CD14-positive monocyte (primary cell): Measurements from ENCODE around the gene LIPE. TPM values are rescaled to one million over a fixed set of nuclear protein-coding genes. Genes with fewer than 3 reads are reported as not detected.
A peak's percentile ranks its signal among the peaks of the same experiment; 100 is the strongest.

Experiments used
- DNase-seq, 3 donors: peaks; one replicate each; pipeline ENCODE4 v3.0.0-alpha.2; 2011 to 2022
- H2AFZ ChIP-seq: 2 replicates; pipeline ENCODE4 v1.6.0; 2012; ENCODE audit warnings: mild to moderate bottlenecking, low read depth, low read length, inconsistent platforms; ENCODE audit not compliant: insufficient read depth, poor library complexity, severe bottlenecking
- H3K27ac ChIP-seq, 2 donors: 1 replicate in 1 of 2; 2 replicates in 1 of 2; pipeline ENCODE4 v1.5.1; 2012 to 2013; ENCODE audit warnings: low read length in 2 of 2, control low read depth in 1 of 2, inconsistent platforms in 1 of 2, low read depth in 1 of 2, mild to moderate bottlenecking in 1 of 2
- H3K27me3 ChIP-seq, 2 donors: one replicate each; pipeline versions ENCODE4 v1.6.0 to v1.6.1; 2011 to 2013; ENCODE audit warnings: low read length in 2 of 2; ENCODE audit not compliant: control insufficient read depth in 2 of 2, insufficient read depth in 2 of 2
- H3K36me3 ChIP-seq, 2 donors: replicated peaks in 1 of 2; 1 replicate in 1 of 2; 2 replicates in 1 of 2; pipeline versions ENCODE4 v1.5.1 to v1.6.1; 2012 to 2013; ENCODE audit warnings: low read length in 2 of 2, control low read depth in 1 of 2, inconsistent platforms in 1 of 2, mild to moderate bottlenecking in 1 of 2; ENCODE audit not compliant: insufficient read depth in 2 of 2, control insufficient read depth in 1 of 2
- H3K4me1 ChIP-seq, 2 donors: 1 replicate in 1 of 2; 2 replicates in 1 of 2; pipeline versions ENCODE4 v1.5.1 to v1.6.1; 2012 to 2013; ENCODE audit warnings: low read length in 2 of 2, control low read depth in 1 of 2, inconsistent platforms in 1 of 2, mild to moderate bottlenecking in 1 of 2, moderate library complexity in 1 of 2; ENCODE audit not compliant: insufficient read depth in 2 of 2, control insufficient read depth in 1 of 2
- H3K4me2 ChIP-seq: replicated peaks from 2 replicates; pipeline ENCODE3; 2012; ENCODE audit warnings: low read length, moderate library complexity, mild to moderate bottlenecking; ENCODE audit not compliant: poor library complexity, severe bottlenecking; ENCODE audit errors: extremely low read depth
- H3K4me3 ChIP-seq, 3 experiments: fragments of 200-600 bp in 1 of 3; sonication (generic) in 1 of 3; replicated peaks in 1 of 3; 1 replicate in 2 of 3; 2 replicates in 1 of 3; pipeline ENCODE4 v1.5.1; 2011 to 2013; ENCODE audit warnings: low read length in 3 of 3, mild to moderate bottlenecking in 3 of 3, control low read depth in 2 of 3, low read depth in 2 of 3, inconsistent platforms in 1 of 3, moderate library complexity in 1 of 3
- H3K79me2 ChIP-seq: 2 replicates; pipeline ENCODE4 v1.6.0; 2012; ENCODE audit warnings: mild to moderate bottlenecking, control low read depth, inconsistent platforms, low read length, moderate library complexity; ENCODE audit not compliant: insufficient read depth
- H3K9ac ChIP-seq: 2 replicates; pipeline ENCODE4 v1.6.0; 2017; ENCODE audit warnings: low read length, mild to moderate bottlenecking; ENCODE audit not compliant: insufficient read depth, poor library complexity, severe bottlenecking
- H3K9me3 ChIP-seq, 2 donors: replicated peaks in 1 of 2; 1 replicate in 1 of 2; 2 replicates in 1 of 2; pipeline versions ENCODE4 v1.5.1 to v1.6.1; 2012 to 2013; ENCODE audit warnings: low read length in 2 of 2, control low read depth in 1 of 2; ENCODE audit not compliant: control insufficient read depth in 1 of 2, insufficient read depth in 1 of 2
- H4K20me1 ChIP-seq: 2 replicates; pipeline ENCODE4 v1.6.0; 2012; ENCODE audit warnings: mild to moderate bottlenecking, low read length, control low read depth, moderate library complexity; ENCODE audit not compliant: insufficient read depth
- H3K27ac Mint-ChIP-seq, 7 donors: one replicate each; pipeline ENCODE4 v1.8.0; 2020; ENCODE audit warnings: mild to moderate bottlenecking in 7 of 7, mixed read lengths in 7 of 7, moderate library complexity in 6 of 7, inconsistent platforms in 2 of 7
- H3K27me3 Mint-ChIP-seq, 3 donors: one replicate each; pipeline ENCODE4 v1.8.0; 2021 to 2022; ENCODE audit warnings: low read depth in 3 of 3, mild to moderate bottlenecking in 3 of 3, mixed read lengths in 3 of 3, moderate library complexity in 3 of 3, inconsistent platforms in 1 of 3
- H3K36me3 Mint-ChIP-seq, 2 donors: one replicate each; pipeline ENCODE4 v1.8.0; 2020; ENCODE audit warnings: mixed read lengths in 2 of 2, inconsistent platforms in 1 of 2, mild to moderate bottlenecking in 1 of 2
- H3K4me1 Mint-ChIP-seq: one replicate; pipeline ENCODE4 v1.8.0; 2020; ENCODE audit warnings: mild to moderate bottlenecking, mixed read lengths
- H3K4me3 Mint-ChIP-seq, 2 donors: one replicate each; pipeline ENCODE4 v1.8.0; 2020; ENCODE audit warnings: mild to moderate bottlenecking in 2 of 2, mixed read lengths in 2 of 2, moderate library complexity in 1 of 2
- H3K9me3 Mint-ChIP-seq, 7 donors: one replicate each; pipeline ENCODE4 v1.8.0; 2020 to 2022; ENCODE audit warnings: mixed read lengths in 7 of 7, mild to moderate bottlenecking in 6 of 7, moderate library complexity in 6 of 7, inconsistent platforms in 2 of 7
- WGBS: methylation state at CpG from one replicate; pipeline ENCODE4 v1.1.5; 2013; ENCODE audit warnings: missing lambda C conversion rate; ENCODE audit not compliant: insufficient coverage; 5-methylcytosine and 5-hydroxymethylcytosine counted together
- intact Hi-C, 2 donors: fragments of 100-400 bp; cut with micrococcal nuclease; formaldehyde crosslinking; loops; one replicate each; pipeline versions ENCODE4 v1.15.0 to v1.15.1; 2023
- polyA plus RNA-seq, 3 donors: library from polyadenylated mRNA; depleted of rRNA in 1 of 3; unstranded in 2 of 3; stranded (reverse) in 1 of 3; fragments of 300-500 nt in 2 of 3; fragments of >200 nt in 1 of 3; fragmentation: Illumina TruSeq in 2 of 3; gene quantifications; 1 replicate in 2 of 3; 2 replicates in 1 of 3; pipeline ENCODE4 v1.2.3, GENCODE V29; 2012 to 2021
- TF ChIP-seq, protein P1 (sequence below): fragments of 200-600 bp; IDR thresholded peaks from one replicate; pipeline ENCODE4 v1.8.0; 2022; ENCODE audit warnings: antibody characterized with exemption, mild to moderate bottlenecking

The LIPE gene
- polyA plus RNA-seq, 3 donors, result 0.31 TPM; not detected in 2

DNA sequence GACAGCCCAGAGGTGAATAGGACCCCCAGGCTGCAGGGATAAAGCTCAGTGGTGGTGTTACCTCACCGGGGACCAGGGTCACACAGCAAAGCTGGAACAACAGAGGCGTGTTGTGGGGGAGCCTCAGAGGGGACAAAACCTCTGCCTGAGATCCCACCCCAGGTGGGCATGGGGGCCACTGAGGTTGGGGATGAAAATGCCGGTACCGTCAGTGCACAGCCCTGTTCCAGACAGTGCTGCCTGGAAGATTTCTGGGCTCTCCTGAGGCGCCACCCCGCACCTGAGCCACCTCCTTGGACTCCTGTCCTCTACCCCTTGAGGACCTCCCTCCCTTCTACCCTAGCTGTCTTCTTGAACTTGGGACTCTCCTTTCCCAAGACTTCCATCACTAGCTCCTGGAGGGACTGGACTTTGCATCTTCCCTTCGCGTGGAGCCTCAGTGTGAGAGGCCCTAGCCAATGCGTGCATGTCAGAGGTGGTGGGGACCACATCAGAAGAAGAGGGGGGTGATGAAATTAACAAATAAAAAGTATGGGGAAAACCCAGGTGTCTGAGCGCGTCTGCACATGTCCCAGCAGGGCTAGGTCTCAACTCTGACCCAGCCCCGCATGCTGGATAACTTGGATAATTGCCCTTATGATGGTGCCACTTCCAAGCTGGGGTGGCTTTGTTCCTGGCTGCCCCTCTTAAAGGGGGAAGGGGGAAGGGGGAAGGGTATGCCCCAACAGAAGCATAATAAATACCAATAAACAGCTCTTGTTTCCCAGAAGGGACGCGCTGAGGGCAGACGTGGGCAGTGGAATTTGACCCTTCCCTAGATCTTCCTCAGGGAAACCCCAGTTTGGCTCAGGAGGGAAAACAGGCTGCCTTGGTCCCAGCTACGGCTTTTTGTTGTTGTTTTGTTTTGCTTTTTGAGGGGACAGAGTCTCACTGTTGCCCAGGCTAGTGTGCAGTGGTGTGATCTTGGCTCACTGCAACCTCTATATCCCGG is 48.7 kb downstream of the LIPE start:
- Histone ChIP-seq H3K4me3 (no peak overlapping the region), H3K27me3 (no peaks in the 10 kb centered on the region), H3K27ac (no peak overlapping the region), H4K20me1 (no peaks in the 10 kb centered on the region), H3K79me2 (no peaks in the 10 kb centered on the region), H2AFZ (no peak overlapping the region), H3K4me2 (no peak overlapping the region), H3K9me3 (no peaks in the 10 kb centered on the region), H3K36me3 (peaks cover 0 to 3% of the 10 kb centered on the region in 2 donors), H3K4me1 (no peaks in the 10 kb centered on the region), H3K9ac (no peak overlapping the region)
- 87% methylated on average over 11 of the region's 17 CpGs for WGBS
- peaks cover 0 to 2% (median 0%) of the 10 kb centered on the region in 7 donors for H3K9me3 Mint-ChIP-seq
- intact Hi-C loops, result no loop called here
- no peak for DNase-seq
- TF ChIP-seq, protein P1, sequence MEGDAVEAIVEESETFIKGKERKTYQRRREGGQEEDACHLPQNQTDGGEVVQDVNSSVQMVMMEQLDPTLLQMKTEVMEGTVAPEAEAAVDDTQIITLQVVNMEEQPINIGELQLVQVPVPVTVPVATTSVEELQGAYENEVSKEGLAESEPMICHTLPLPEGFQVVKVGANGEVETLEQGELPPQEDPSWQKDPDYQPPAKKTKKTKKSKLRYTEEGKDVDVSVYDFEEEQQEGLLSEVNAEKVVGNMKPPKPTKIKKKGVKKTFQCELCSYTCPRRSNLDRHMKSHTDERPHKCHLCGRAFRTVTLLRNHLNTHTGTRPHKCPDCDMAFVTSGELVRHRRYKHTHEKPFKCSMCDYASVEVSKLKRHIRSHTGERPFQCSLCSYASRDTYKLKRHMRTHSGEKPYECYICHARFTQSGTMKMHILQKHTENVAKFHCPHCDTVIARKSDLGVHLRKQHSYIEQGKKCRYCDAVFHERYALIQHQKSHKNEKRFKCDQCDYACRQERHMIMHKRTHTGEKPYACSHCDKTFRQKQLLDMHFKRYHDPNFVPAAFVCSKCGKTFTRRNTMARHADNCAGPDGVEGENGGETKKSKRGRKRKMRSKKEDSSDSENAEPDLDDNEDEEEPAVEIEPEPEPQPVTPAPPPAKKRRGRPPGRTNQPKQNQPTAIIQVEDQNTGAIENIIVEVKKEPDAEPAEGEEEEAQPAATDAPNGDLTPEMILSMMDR, result no peak
- no peak overlapping the region for H3K27ac Mint-ChIP-seq
- H3K4me3 Mint-ChIP-seq, result no peak overlapping the region
- peaks cover 10 to 25% (median 23%) of the 10 kb centered on the region in 3 donors for H3K27me3 Mint-ChIP-seq
- H3K36me3 Mint-ChIP-seq, result peaks cover 6% of the 10 kb centered on the region in 2 donors
- H3K4me1 Mint-ChIP-seq, result no peaks in the 10 kb centered on the region

DNA sequence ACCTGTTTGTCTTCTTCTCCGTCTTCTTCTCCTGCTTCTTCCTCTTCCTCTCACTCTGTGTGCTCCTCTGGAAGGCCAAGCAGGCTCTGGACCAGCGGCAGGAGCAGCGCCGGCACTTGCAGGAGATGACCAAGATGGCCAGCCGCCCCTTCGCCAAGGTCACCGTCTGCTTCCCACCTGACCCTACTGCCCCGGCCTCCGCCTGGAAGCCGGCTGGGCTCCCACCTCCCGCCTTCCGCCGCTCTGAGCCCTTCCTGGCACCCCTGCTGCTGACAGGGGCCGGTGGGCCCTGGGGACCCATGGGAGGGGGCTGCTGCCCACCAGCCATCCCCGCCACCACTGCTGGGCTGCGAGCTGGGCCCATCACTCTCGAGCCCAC is 51.0 kb downstream of the LIPE start:
- Mint-ChIP-seq H3K36me3 (peaks cover 6 to 12% of the 10 kb centered on the region in 2 donors), H3K9me3 (peaks cover 0 to 2% (median 0%) of the 10 kb centered on the region in 7 donors), H3K4me3 (no peak overlapping the region), H3K27me3 (peaks cover 3 to 17% (median 14%) of the 10 kb centered on the region in 3 donors), H3K27ac (peak overlapping the region in 1 of 7 donors; percentile 6), H3K4me1 (peaks cover under 1% of the 10 kb centered on the region)
- WGBS, result 99% methylated on average over 17 of the region's 17 CpGs
- H3K27me3 ChIP-seq, result no peaks in the 10 kb centered on the region
- intact Hi-C loops, result no loop called here
- no peaks in the 10 kb centered on the region for H3K79me2 ChIP-seq
- H4K20me1 ChIP-seq, result no peaks in the 10 kb centered on the region
- no peaks in the 10 kb centered on the region for H3K9me3 ChIP-seq
- TF ChIP-seq, protein P1, result no peak
- H3K27ac ChIP-seq, result no peak overlapping the region
- H3K4me1 ChIP-seq, result no peaks in the 10 kb centered on the region
- H2AFZ ChIP-seq, result no peak overlapping the region
- peaks cover 0 to 3% of the 10 kb centered on the region in 2 donors for H3K36me3 ChIP-seq
- H3K4me3 ChIP-seq, result no peak overlapping the region
- no peak for DNase-seq
- H3K4me2 ChIP-seq, result no peak overlapping the region
- no peak overlapping the region for H3K9ac ChIP-seq
